Astrocyte of the cerebellum (primary cell): ENCODE data around the gene SEMA4D.

Experiments
- DNase-seq: peaks from one replicate; pipeline ENCODE4 v3.0.0-alpha.2; 2011; ENCODE audit warnings: low read depth
- H3K4me3 ChIP-seq: 2 replicates; pipeline ENCODE4 v1.5.1; 2011; ENCODE audit warnings: mild to moderate bottlenecking, low read depth, low read length, moderate library complexity
- CTCF ChIP-seq: IDR thresholded peaks from 2 replicates; pipeline ENCODE4 v1.5.1; 2012; ENCODE audit warnings: low read length, low read depth, moderate library complexity, mild to moderate bottlenecking; ENCODE audit errors: missing control alignments
- in situ Hi-C: cut with HindIII; loops from 2 replicates; pipeline ENCODE4 v1.10.0; 2017; ENCODE audit warnings: low sequenced_read_pairs

The SEMA4D gene

GRCh38 chr9:89390578-89391116 is 107.3 kb downstream of the SEMA4D start:
- in situ Hi-C loops, result no loop called here
- H3K4me3 ChIP-seq, result no peak overlapping the region
- TF ChIP-seq CTCF, result no peak
- no peak for DNase-seq

GRCh38 chr9:89390068-89390555 is 107.8 kb downstream of the SEMA4D start:
- DNase-seq, result no peak
- in situ Hi-C loops, result no loop called here
- no peak for TF ChIP-seq CTCF
- no peak overlapping the region for H3K4me3 ChIP-seq

- H3K4me3 ChIP-seq, result no peak overlapping the region
- no peak for DNase-seq
- in situ Hi-C loops, result no loop called here
- TF ChIP-seq CTCF, result no peak
Measured at GRCh38 chr9:89388868-89389177, 109.1 kb downstream of the SEMA4D start.

- TF ChIP-seq CTCF, result no peak
- DNase-seq, result no peak
- H3K4me3 ChIP-seq, result no peak overlapping the region
- in situ Hi-C loops, result no loop called here
Measured at GRCh38 chr9:89388084-89388867, 109.6 kb downstream of the SEMA4D start.

GRCh38 chr9:89387197-89387849 is 110.6 kb downstream of the SEMA4D start:
- no peak for DNase-seq
- in situ Hi-C loops, result no loop called here
- H3K4me3 ChIP-seq, result no peak overlapping the region
- no peak for TF ChIP-seq CTCF

- no peak for DNase-seq
- TF ChIP-seq CTCF, result no peak
- in situ Hi-C loops, result no loop called here
- no peak overlapping the region for H3K4me3 ChIP-seq
Measured at GRCh38 chr9:89386797-89387196, 111.1 kb downstream of the SEMA4D start.
